Activated CD8-positive, alpha-beta memory T cell treated with anti-CD3 and anti-CD28 coated beads for 48 hours (primary cell): ENCODE data around the gene NKX6-2.
"Not testable (repeated sequence)": the region's sequence is repeated elsewhere in the genome, so short reads cannot be mapped to it uniquely, and the experiment has no call there.

Experiments
- DNase-seq, 3 experiments: peaks; one replicate each; pipeline ENCODE4 v3.0.0-alpha.2; 2020; ENCODE audit warnings: low read depth in 2 of 3, low spot score in 2 of 3

Gene NKX6-2

GRCh38 chr10:132785723-132786475, at the start of gene NKX6-2:
NKX6-2 (minus strand) TSS chr10:132786147; CDS start chr10:132785948, 199 bp downstream.
- DNase-seq = no peak

DNA sequence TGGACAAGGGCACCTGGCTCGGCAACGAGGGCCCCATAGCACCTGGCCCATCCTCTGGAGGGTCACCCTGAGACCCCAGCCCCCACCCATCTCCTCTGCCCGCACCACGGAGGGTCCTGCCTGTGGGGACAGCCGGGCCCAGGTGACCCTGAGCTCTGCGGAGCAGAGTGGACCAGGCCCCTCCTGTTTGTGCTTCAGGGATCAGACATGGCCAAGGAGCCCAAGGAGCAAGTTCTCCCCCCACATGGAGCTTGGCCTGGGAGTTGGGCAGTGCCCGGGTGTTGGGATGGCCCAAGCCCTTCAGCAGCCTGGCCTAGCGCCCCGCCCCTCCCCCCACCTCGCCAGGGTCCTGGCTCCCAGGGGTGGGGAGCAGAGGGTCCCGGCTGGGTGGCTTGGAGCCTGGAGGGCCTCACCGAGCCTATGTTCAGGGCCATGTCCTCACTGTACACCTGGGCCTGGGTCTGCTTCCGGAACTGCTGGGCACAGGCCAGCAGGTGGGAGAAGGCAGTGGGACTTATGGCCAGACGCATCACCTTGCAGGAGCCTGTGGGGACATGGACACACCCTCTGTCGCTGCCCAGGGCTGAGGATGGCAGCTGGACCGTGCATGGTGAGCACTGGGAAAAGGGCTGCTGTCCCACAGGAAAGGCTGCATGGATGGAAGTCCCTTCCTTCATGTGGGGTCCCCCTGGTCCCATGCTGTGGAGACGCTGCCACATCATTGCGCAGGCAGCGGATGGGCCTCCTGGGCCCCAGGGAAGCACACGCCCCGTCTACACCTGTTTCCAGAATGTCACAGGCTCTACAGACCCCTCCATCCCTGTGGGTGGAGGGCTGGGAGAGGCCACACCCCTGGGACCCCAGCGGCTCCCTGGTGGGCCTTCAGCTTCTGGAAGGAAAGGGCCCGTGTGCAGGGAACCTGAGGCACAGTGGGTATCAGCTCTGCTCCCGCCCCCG, 49.2 kb upstream of the NKX6-2 start:
- DNase-seq = no peak

DNA sequence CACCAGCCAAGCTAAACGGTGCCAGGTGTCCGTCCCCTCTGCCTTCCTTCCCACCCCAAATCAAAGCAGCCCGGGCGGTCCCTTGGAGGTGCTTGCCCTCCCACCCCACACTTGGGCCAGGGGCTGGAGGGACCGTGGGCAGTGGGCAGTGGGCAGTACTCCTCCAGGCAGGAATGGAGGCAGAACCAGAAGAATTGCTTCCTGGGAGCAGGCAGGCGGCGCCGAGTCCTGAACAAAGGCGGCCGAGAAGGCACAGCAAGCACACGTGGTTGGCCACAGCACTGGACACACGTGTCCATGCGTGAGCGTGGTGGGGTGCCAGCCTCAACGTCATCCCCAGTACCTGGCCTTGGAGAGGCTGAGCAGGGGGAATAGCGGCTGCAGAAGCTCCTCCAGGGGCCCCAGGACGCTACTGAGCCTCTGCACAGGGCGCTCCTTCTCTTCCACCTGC, 48.4 kb upstream of the NKX6-2 start:
- DNase-seq = no peak

DNA sequence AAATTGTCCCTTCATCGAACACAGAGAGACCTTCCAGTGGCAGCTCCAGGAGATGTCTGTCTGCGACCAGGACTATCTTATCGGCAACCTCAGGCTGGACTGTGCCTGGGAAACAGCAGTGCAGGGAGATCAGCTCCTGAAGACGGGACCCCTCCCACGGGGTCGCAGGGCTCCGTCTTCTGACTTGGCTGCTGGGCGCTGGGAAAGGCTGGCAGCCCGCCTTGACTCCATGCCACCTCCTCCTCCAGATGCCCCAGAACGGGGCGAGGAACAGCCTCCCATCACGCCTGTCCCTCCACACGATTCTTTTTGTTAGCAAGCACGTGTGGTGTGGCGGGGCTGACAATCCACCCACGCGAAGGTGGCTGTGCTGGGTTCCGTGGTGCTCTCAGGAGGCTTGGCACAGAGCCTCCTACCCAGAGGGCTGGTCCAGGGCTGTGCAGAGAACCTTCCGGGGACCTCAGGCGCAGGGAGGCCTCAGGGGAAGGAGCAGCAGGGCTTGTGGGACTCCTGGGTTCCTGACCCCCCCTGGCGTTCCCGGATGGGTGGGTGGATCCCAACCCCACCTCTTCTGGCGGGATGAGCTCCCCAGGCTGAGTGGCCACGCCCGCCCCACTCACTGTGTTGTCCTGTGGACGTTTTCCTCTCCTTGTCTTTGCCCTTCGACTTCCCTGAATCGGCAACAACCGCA, 47.6 kb upstream of the NKX6-2 start:
- no peak for DNase-seq

- DNase-seq = no peak
These were observed 46.4 kb upstream of the NKX6-2 start for GRCh38 chr10:132832186-132832969.

DNA sequence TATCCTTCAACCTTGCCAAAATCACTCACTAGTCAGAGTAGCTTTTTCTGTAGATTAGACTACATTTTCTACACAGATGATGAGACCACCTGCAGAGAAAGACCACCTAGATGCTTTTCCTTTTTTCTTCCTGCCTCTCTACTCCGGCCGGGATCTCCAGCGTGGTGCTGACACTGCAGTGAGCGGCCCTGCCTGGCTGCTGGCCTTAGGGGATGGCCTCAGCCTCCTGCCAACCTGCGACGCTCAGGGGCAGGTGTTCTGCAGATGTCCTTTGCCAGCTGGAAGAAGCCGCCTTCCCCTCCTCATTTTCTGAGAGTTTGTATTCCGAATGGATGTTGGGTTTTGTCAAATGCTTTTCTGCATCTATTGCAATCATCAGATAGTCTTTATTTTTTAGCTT, 43.5 kb upstream of the NKX6-2 start:
- DNase-seq = no peak

DNA sequence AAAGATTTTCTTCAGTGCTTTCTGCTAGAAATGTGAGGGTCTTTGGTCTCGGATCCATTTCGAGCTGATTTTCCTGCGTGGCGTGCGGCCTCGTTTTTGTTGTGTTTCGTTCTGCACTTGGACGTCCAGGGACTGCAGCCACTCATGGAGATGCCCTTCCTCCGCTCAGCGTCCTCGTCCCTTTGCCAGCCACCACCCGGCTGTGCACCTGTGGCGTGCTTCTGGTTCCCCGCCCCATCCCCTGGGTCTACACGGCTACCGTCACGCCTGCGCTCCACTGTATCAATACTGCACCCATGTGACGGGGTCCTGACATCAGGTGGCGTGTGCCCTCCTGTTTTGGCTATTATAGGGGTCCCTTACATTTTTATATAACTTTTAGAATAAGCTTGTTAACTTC, 42.7 kb upstream of the NKX6-2 start:
- DNase-seq = no peak

DNA sequence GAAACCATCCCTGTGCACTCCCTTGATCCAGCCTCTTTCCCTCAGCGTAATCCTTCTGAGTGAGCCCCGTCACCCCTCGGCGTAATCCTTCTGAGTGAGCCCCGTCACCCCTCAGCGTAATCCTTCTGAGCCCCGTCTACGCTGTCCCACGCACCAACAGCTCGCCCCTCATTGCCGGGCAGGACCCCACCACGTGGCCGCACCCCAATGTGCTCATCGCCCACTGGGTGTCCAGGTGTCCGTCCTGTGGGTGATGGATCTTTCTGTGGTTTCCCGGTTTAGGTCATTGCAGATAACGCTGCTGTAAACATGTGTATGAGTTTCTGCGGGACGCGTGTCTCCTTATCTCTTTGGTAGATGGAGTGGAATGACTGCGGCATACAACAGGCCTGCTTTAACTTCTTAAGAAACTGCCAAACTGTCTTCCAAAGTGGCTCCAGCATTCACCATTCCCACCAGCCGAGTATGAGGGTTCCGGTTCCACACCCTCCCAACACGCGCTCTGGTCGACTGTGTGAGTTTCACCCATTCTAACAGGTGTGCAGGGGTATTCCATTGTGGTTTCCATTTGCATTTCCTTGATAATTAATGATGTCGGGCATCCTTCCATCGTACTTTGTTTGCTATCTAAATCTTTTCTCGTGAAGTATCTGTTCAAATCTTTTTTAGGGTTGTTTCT, 42.1 kb upstream of the NKX6-2 start:
- DNase-seq = no peak

DNA sequence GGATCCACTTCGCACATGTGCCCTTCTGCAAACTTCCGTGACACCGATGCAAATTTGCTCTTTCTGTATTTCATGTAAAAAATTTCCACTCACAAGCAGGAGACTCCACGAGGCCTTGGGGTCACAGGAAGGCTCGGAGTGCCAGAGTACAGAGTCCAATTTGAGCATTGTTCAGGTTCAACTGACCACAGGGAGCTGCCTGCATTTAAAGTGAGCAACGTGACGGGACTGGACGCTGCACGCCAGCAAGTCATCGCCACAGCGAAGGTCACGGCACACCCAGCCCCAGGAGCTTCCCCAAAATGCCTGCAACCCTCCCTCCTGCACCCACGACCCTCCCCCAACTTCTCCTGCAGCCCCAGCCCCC, 41.5 kb upstream of the NKX6-2 start:
- DNase-seq = no peak

DNA sequence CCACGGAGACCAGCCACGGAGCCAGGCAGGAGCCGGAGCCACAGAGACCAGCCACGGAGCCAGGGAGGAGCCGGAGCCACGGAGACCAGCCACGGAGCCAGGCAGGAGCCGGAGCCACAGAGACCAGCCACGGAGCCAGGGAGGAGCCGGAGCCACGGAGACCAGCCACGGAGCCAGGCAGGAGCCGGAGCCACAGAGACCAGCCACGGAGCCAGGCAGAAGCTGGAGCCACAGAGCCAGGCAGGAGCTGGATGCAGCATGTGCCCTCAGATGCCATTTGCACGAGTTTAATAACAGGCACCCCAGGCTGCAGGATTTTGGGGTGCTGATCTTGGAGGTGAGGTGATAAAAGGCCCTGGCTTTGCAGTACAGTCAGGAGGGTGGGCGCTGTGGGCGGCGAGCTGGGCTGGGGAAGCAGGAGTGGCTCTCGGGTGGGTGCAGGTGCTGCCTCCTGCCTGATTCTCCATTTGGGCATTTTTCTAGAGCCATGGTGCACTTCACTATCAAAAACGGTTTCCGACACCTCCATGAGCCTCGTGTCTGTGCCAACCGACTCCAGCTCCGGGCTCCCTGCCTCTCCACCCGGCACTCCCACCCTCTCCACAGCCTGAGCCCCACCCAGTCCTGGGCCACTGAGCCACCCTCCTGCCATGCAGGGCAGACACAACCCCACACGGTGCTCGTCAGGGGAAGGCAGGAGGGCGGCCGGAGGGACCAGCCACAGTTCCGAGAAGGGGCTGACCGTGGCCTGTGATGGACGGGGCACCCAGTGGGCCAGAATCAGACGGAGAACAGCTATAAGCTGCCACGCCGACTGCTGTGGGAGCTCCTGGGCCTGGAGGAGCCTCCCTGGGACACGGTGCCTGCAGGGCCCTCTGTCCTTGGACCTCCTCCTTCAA, 40.8 kb upstream of the NKX6-2 start:
- no peak for DNase-seq

DNA sequence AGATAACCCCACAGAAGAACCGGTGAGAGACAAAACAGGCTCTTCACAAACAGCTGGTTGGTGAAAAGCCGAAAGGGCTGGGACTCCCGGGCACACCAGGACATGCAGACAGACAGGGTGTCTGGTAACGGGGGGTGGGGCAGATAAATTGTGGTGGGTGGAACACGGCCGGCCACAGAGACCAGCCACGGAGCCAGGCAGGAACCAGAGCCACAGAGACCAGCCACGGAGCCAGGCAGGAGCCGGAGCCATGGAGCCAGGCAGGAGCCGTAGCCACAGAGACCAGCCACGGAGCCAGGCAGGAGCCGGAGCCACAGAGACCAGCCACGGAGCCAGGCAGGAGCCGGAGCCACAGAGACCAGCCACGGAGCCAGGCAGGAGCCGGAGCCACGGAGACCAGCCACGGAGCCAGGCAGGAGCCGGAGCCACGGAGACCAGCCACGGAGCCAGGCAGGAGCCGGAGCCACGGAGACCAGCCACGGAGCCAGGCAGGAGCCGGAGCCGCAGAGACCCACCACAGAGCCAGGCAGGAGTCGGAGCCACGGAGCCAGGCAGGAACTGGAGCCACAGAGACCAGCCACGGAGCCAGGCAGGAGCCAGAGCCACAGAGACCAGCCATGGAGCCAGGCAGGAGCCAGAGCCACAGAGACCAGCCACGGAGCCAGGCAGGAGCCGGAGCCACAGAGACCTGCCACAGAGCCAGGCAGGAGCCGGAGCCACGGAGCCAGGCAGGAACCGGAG, 40.0 kb upstream of the NKX6-2 start:
- DNase-seq = not testable (repeated sequence)

- DNase-seq = no peak
These were observed 34.1 kb upstream of the NKX6-2 start for GRCh38 chr10:132820056-132820455.

DNA sequence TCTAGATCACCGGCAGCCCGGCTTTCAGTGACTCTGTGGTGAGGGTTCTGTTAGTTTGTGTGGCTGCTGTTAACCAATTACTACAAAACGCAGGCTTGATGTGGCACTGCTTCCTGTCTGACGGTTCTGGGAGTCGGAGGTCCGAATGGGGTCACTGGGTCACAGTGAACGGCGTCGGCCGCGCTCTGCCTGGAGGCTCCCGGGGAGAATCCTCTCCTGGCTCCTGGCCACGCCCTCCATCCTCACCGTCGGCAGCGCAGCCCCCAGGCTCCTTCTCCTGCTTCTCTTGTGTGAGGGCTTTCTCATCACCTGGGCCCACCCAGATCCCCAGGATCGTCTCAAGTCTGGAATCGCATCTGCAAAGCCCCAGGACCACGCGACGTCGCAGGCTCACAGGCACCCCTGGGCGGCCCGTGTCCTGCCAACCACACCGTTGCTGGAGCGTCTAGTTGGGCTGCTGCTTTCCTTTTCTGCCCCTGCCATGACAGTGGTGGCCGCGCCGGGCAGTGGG, 31.8 kb upstream of the NKX6-2 start:
- DNase-seq = no peak

GRCh38 chr10:132816718-132817117, 30.8 kb upstream of the NKX6-2 start:
- no peak for DNase-seq

DNA sequence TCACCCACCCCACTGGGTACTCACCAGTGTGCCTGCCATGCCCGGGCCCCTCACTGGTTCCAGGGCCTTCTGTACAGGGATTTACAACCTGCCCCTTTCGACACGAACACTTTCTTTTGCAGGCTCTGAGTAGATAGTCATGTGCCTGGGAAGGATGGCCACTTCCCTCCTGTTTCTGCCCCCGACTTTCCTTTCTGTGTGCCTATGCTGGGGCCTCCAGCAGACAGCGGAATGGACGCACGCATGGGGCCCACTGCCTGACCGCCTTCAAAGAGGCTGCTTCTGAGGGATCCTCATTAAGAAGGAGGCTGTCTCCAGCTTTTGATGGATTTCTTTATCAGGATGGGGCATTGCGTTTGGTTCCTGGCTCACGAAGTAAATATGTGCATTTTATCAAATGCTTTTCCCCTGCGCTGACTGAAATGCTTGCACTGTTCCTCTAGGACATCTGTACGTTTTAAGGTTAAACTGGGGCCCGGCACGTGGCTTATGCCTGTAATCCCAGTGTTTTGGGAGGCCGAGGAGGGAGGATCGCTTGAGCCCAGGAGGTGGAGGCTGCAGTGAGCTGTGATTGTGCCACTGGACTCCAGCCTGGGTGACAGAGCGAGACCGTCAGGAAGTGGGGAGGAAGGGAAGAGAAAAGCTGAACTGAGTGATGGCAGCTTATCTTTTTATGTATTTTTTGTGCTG, 29.4 kb upstream of the NKX6-2 start:
- no peak for DNase-seq

DNA sequence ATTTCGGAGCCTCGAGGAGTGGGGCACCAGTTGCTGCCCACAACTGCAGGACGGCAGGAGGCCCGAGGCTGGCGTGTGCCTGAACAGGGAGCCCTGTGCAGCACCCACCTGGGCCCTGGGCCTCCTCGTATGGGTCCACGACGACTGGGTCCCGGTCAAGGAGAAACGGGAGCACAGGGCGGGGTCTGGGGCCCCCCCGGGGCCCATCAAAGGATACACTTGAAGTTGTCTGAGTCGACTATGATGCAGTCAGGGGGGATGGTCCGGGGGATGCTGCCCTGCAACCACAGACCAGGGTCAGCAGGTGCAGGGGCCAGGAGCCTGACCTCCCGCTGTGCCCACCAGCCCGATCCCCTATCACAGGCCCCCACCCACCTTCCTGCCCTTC, 28.5 kb upstream of the NKX6-2 start:
- DNase-seq = no peak

GRCh38 chr10:132813560-132814468, 27.9 kb upstream of the NKX6-2 start:
- no peak for DNase-seq
